K562 (cell line): Measurements from ENCODE around the gene SETD5. TPM values are rescaled to one million over a fixed set of nuclear protein-coding genes. Genes with fewer than 3 reads are reported as not detected.

Experiments
- CBX8 ChIP-seq: fragments of 200-600 bp; sonication (generic); IDR thresholded peaks from 2 replicates; pipeline ENCODE4 v1.6.1; 2012; ENCODE audit warnings: borderline replicate concordance, mixed run types, low read depth, mild to moderate bottlenecking, moderate library complexity, mixed read lengths, low read length, control low read depth, inconsistent platforms; ENCODE audit not compliant: poor library complexity, severe bottlenecking; ENCODE audit errors: extremely low read depth
- CREBBP ChIP-seq: IDR thresholded peaks from one replicate; pipeline ENCODE4 v1.6.1; 2012; ENCODE audit warnings: low read depth, mild to moderate bottlenecking, control low read depth, inconsistent platforms, low read length
- CSDE1 ChIP-seq, 2 experiments: fragments of 450-650 bp; IDR thresholded peaks; 2 replicates each; pipeline ENCODE4 v1.6.1; 2016; ENCODE audit warnings: mild to moderate bottlenecking in 1 of 2
- DACH1 ChIP-seq: fragments of 450-650 bp; IDR thresholded peaks from 2 replicates; pipeline ENCODE4 v1.6.1; 2018; ENCODE audit not compliant: partially characterized antibody
- FOXK1 ChIP-seq: sonication (generic); formaldehyde crosslinking; IDR thresholded peaks from 2 replicates; pipeline ENCODE4 v1.8.0; 2022; ENCODE audit warnings: missing genetic modification reagents, mild to moderate bottlenecking, borderline replicate concordance
- MLLT1 ChIP-seq, 2 experiments: fragments of 450-650 bp; IDR thresholded peaks; 2 replicates each; pipeline ENCODE4 v1.6.1; 2016
- MTF1 ChIP-seq: fragments of 250-450 bp; sonication (Bioruptor Pico); IDR thresholded peaks from 2 replicates; pipeline ENCODE4 v1.9.0; 2021; ENCODE audit warnings: moderate library complexity, mild to moderate bottlenecking, inconsistent platforms, borderline replicate concordance
- PPARD ChIP-seq: fragments of 250-450 bp; sonication (Bioruptor Pico); IDR thresholded peaks from 2 replicates; pipeline ENCODE4 v1.8.0; 2022; ENCODE audit warnings: inconsistent platforms, mild to moderate bottlenecking, moderate library complexity
- PTTG1 ChIP-seq: fragments of 450-650 bp; IDR thresholded peaks from 2 replicates; pipeline ENCODE4 v1.6.1; 2016; ENCODE audit warnings: low read depth, mild to moderate bottlenecking, missing genetic modification characterization, missing compliant biosample characterization
- RBM22 ChIP-seq: fragments of 200-400 bp; formaldehyde crosslinking; IDR thresholded peaks from 2 replicates; pipeline ENCODE4 v1.6.1; 2018; ENCODE audit warnings: low read length, low read depth; ENCODE audit not compliant: poor library complexity, severe bottlenecking
- SRSF7 ChIP-seq: fragments of 200-400 bp; formaldehyde crosslinking; optimal IDR thresholded peaks from 2 replicates; pipeline ENCODE3; 2017; ENCODE audit warnings: mild to moderate bottlenecking, low read depth, low read length
- TAF15 ChIP-seq: fragments of 200-400 bp; formaldehyde crosslinking; IDR thresholded peaks from 2 replicates; pipeline ENCODE4 v1.6.1; 2017; ENCODE audit warnings: mild to moderate bottlenecking, low read depth, low read length, moderate library complexity
- TAL1 ChIP-seq: fragments of 450-650 bp; IDR thresholded peaks from 2 replicates; pipeline ENCODE4 v1.6.1; 2016; ENCODE audit warnings: mild to moderate bottlenecking
- ZBTB8A ChIP-seq: fragments of 450-650 bp; IDR thresholded peaks from 2 replicates; pipeline ENCODE4 v1.6.1; 2018; ENCODE audit warnings: mild to moderate bottlenecking, moderate library complexity; ENCODE audit not compliant: partially characterized antibody
- ZNF764 ChIP-seq: fragments of 250-450 bp; sonication (Bioruptor Pico); IDR thresholded peaks from 2 replicates; pipeline ENCODE4 v1.4.0; 2020; ENCODE audit warnings: low read depth, mild to moderate bottlenecking, moderate library complexity
- ZNF780A ChIP-seq: fragments of 250-450 bp; sonication (Bioruptor Pico); IDR thresholded peaks from 2 replicates; pipeline ENCODE4 v1.5.0; 2021; ENCODE audit warnings: mild to moderate bottlenecking
- polyA plus RNA-seq, 8 experiments: library from polyadenylated mRNA; depleted of rRNA in 4 of 8; stranded (reverse) in 5 of 8; unstranded in 3 of 8; fragments of >200 nt; fragmentation: Nextera tagmentation in 2 of 8; fragmentation: Illumina TruSeq in 1 of 8; extraction: Ambion mirVana in 2 of 8; extraction: Trizol in 1 of 8; gene quantifications; 2 replicates each; pipeline versions ENCODE4 v1.2.1 to v1.2.3, GENCODE V29; 2011 to 2014; ENCODE audit warnings: inconsistent platforms in 1 of 8, missing spikeins in 1 of 8
- total RNA-seq, 7 experiments: library from RNA; depleted of rRNA in 6 of 7; stranded (reverse); fragments of >200 nt in 6 of 7; fragmentation: Illumina TruSeq in 2 of 7; extraction: Trizol in 2 of 7; gene quantifications; 2 replicates each; pipeline versions ENCODE4 v1.2.1 to v1.2.3, GENCODE V29; 2011 to 2021; ENCODE audit warnings: low replicate concordance in 1 of 7
- TF ChIP-seq, protein P1 (sequence below): sonication (generic); formaldehyde crosslinking; IDR thresholded peaks from 2 replicates; pipeline ENCODE4 v1.8.1; 2023; ENCODE audit warnings: mild to moderate bottlenecking, missing genetic modification reagents, moderate library complexity
- TF ChIP-seq, protein P2 (sequence below), 2 experiments: IDR thresholded peaks in 1 of 2; conservative IDR thresholded peaks in 1 of 2; 2 replicates each; pipeline ENCODE4 v1.6.1; 2016; ENCODE audit warnings: low read depth in 2 of 2, mild to moderate bottlenecking in 1 of 2, missing compliant biosample characterization in 1 of 2, missing genetic modification characterization in 1 of 2, moderate library complexity in 1 of 2
- TF ChIP-seq, protein P3 (sequence below), 2 experiments: fragments of 200-800 bp in 1 of 2; sonication (Bioruptor generic) in 1 of 2; sonication (generic) in 1 of 2; formaldehyde crosslinking in 1 of 2; IDR thresholded peaks in 1 of 2; conservative IDR thresholded peaks in 1 of 2; 2 replicates each; pipeline versions ENCODE4 v1.5.0 to v1.6.1; 2016 to 2020; ENCODE audit warnings: missing compliant biosample characterization in 1 of 2, missing genetic modification characterization in 1 of 2, missing genetic modification reagents in 1 of 2

The SETD5 gene
- total and polyA plus RNA-seq, 9 of the 15 experiments (the other 6 are each of a cell fraction or from before 2014, with no cell fraction given): 20.8 to 135 (median 87.2) TPM

- TF ChIP-seq FOXK1 (CRISPR knock-in tag) (no peak; the same call in 1 of the 2 replicates), MLLT1 (IDR thresholded peaks at IDR 0.05) (no peak), CREBBP (no peak), PPARD (CRISPR knock-in tag) (no peak), RBM22 (no peak), TAF15 (no peak), PTTG1 (tag) (no peak), ZNF764 (CRISPR knock-in tag) (no peak), ZNF780A (0 out of 2 replicates have a peak, but pooled peaks have one; percentile 8), ZBTB8A (no peak), SRSF7 (no peak), TAL1 (0 out of 2 replicates have a peak, but pooled peaks have one; percentile 10), DACH1 (no peak), CBX8 (no peak), CSDE1 (IDR thresholded peaks at IDR 0.05) (no peak), MTF1 (no peak)
- TF ChIP-seq, protein P1, sequence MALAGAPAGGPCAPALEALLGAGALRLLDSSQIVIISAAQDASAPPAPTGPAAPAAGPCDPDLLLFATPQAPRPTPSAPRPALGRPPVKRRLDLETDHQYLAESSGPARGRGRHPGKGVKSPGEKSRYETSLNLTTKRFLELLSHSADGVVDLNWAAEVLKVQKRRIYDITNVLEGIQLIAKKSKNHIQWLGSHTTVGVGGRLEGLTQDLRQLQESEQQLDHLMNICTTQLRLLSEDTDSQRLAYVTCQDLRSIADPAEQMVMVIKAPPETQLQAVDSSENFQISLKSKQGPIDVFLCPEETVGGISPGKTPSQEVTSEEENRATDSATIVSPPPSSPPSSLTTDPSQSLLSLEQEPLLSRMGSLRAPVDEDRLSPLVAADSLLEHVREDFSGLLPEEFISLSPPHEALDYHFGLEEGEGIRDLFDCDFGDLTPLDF (CRISPR knock-in tag): no peak
- TF ChIP-seq, protein P2, sequence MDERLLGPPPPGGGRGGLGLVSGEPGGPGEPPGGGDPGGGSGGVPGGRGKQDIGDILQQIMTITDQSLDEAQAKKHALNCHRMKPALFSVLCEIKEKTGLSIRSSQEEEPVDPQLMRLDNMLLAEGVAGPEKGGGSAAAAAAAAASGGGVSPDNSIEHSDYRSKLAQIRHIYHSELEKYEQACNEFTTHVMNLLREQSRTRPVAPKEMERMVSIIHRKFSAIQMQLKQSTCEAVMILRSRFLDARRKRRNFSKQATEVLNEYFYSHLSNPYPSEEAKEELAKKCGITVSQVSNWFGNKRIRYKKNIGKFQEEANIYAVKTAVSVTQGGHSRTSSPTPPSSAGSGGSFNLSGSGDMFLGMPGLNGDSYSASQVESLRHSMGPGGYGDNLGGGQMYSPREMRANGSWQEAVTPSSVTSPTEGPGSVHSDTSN (CRISPR knock-in tag; IDR thresholded peaks at IDR 0.05; ENCODE audit: low read depth): no peak
- TF ChIP-seq, protein P2 (tag; conservative IDR thresholded peaks at IDR 0.05; ENCODE audit: low read depth): no peak
- TF ChIP-seq, protein P3, sequence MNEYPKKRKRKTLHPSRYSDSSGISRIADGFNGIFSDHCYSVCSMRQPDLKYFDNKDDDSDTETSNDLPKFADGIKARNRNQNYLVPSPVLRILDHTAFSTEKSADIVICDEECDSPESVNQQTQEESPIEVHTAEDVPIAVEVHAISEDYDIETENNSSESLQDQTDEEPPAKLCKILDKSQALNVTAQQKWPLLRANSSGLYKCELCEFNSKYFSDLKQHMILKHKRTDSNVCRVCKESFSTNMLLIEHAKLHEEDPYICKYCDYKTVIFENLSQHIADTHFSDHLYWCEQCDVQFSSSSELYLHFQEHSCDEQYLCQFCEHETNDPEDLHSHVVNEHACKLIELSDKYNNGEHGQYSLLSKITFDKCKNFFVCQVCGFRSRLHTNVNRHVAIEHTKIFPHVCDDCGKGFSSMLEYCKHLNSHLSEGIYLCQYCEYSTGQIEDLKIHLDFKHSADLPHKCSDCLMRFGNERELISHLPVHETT (CRISPR knock-in tag; conservative IDR thresholded peaks at IDR 0.05 in 1 of 2, IDR thresholded peaks at IDR 0.05 in 1 of 2): no peak
These were observed 12.8 kb downstream of the SETD5 start (continued) for GRCh38 chr3:9409981-9410854.
